SIG-M5 treated with dmso at 0.1 percent for 504 hours (cell line): ENCODE measurements around the gene NR2E1.

ENCODE experiments used
- DNase-seq: peaks from one replicate; lab custom pipeline; 2025; ENCODE audit not compliant: unreplicated experiment; lab: John Stamatoyannopoulos, UW

Gene NR2E1

DNA sequence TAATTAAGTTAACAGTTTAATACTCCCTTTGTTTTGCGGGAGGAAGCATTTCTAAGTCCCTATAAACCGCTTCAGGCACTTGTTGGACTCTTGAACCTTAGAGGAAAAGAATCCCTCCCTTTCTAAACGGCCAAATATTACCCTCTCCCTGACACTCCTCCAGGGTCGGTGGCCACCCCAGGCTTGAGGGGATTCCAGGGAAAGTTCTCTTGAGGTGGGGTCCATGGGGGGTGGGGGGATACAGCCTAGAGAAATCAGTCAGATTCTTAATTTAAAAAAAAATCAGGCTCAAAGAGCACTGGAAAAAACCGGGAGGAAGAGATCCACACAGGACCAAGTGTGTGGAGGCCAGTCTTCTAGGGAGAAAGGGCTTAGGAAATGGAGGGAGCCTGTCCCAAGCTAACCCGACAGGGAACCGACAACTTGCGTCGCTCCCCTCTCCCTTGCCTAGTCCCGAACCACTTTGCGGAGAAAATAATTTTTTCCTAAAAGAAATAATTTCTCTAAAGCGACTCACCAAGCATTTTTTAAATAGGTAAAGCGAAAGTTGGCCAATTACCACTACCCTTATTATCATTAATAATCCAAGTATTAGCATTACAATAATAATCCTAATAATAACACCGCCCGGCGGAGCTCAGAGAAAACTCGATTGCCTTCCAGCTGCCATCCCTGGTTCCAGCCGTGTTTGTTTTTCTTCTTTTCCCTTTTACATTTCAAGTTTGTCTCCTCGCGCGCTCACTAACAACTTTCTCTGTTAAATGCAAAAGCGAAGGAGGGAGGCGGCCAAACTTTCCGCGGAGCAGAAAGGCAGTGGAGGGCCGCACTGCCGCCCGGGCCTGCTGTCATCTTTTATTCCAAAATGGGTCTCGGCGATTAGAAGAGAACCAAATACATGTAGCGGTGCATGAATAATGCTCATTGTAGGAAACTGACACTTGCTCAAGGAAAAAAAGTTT is 4.8 kb downstream of the NR2E1 start:
- DNase-seq = no peak

DNA sequence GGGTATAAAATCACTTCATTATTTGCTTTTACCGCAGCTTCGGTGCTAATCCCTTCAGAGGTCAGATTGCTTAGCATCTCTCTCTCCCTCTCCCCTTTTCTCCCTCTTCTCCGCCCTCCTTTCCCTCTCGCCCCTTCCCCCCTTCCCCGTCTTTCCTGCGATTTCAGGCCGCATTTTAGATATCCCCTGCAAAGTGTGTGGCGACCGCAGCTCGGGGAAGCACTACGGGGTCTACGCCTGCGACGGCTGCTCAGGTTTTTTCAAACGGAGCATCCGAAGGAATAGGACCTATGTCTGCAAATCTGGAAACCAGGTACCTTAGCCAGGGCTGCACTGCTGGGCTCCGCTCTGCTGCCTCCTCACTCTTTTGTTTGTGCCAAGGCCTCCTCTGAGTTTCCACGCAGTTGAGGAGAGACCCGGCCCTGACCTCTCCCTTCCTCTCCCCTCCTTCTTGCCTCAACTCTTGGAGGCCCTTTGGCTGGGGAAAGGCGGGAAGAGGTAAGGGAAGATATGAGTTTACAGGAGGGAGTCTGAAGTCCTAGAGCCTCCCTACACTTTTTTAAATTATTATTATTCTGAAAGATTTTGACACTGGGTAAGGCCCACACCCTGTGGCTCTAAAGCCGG is 5.6 kb downstream of the NR2E1 start:
- no peak for DNase-seq

DNA sequence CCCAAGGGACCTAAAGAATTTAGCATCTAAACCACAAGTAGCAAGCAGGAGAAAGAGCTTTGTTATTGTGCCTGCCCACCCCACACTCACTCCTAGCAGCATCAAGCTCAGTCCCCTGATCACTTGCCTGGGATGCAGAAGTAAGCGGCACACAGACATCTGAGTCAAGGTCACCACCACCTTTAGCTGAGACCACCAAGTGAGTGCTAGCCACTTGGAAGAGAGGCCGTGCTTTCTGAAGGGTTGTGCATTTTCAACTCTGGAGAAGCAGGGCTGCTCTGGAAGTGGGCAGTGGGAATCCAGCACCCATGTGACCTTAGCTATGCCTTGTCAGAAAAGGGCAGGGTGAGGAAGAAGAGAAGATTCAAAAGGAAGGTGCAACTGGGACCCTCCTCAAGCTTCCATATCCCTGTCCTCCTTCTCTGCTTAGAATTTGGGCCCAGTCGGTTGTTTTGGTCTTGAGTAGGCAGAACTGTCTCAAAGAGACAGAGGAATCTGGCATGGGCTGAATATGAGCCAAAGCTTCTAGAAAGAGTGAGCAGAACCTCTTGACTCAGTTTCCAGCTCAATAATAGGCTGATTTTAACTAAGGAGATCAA is 6.2 kb downstream of the NR2E1 start:
- DNase-seq = no peak

DNA sequence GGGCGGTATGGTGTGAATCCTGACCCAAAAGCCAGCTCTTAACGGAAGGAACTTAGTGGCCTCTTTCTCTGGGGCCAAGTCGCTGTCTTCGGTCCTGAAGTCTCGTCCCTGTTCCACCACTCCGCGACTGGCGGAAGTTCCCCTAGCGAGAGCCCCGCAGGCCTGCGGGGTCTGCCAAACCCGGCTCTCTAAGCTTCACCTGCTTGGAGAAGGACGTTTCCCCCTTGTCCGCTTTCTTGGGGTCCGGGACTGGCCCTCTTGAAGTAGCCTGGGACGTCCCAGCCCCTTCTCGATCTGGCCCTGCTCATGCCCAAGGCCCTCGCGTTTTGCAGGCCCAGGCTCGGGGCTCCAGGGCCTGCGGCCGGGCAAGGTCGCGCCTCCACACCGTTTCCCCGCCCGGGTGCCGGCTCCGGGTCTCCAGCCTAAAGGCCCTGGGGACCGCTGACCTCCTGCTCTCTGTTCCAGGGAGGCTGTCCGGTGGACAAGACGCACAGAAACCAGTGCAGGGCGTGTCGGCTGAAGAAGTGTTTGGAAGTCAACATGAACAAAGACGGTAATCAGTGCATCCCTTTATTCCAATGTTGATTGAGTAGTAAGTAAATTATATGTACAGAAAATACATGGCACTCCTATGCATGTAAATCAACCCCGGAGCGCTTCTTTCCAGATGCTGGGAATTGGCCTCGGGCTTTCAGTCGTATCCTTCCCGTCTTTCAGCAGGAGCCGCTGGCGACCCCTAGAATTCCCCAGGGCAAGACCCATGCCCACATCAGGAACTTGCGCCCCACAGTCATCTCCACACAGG is 8.8 kb downstream of the NR2E1 start:
- no peak for DNase-seq

DNA sequence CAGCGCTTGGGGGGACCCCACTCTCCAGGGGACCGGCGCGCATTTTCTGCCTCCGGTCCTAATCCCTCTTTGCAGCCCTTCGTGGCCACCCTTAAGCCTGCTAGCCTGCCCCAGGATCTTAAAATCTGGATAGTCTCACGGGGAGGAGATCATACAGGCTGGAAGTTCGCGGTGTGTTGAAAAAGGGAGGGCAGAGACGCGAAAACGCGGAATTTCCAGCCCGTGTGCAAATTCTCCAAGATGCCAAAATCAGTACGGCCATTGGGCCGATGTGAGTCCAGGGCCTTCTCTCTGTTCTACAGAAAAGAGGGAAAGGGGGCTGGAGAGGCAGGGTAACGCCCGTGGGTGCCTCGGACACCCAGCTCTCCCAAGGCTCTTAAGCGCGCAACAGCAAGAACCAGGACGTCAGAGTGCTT is 9.4 kb downstream of the NR2E1 start:
- DNase-seq = no peak

DNA sequence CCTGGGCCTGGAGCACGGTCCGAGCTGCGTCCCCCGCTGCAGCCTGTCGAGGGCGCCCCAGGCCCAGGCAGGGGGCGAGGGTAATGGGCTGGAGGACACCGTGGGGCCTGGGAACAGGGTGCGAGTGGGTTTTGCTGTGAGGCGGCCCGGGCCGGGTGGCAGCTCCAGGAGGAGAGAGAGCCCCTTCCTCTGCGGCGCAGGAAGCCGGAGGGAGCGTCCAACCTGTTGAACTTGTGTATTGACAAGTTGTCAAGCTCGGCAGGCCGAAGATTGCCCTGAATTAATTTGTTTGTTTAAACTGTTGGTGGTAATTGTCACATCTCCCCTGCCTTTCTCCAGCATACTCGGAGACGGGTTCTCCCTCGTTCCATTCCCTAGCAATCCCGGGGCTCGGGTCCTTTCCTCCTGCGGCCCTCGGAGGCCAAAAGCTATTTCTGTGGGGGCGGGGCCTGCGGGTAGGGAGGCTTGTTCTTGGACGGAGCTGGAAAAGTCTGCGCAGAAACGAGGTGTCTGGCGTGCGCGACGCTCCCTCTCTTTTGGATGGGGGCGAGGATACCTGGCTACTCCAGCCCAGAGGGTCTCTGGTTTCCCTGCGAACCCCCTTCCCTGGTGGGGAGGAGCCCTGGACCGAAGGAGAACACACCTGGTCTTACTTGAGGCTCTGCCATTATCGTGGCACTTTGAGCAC is 9.9 kb downstream of the NR2E1 start:
- DNase-seq = no peak

DNA sequence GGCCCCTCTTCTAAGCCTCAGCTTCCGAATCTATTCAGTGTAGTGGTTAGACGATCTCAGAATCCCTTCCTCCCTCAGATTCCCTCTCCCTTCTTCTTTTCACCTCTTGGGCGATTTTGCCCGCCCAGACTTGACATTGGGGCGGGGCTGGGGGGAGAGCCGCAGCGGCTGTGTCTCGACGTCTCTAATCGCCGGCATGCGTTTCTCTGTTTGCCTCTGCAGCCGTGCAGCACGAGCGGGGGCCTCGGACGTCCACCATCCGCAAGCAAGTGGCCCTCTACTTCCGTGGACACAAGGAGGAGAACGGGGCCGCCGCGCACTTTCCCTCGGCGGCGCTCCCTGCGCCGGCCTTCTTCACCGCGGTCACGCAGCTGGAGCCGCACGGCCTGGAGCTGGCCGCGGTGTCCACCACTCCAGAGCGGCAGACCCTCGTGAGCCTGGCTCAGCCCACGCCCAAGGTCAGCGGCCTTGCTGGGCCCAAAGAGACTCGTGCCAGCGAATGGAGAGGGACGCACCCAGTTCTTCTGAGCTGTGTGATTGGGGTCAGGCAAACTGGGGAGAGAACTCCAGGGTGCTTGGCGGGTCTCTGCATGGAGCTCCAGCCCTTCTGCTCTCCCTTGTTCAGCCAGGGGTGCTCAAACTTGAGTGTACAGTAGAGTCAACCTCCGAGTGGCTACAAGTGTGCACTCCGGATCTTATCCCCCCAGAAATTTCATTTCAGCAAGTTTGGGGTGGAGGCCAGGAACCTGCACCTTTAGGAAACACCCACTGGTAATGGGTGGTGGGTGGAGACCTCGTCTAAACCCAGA is 10.7 kb downstream of the NR2E1 start:
- DNase-seq = no peak

DNA sequence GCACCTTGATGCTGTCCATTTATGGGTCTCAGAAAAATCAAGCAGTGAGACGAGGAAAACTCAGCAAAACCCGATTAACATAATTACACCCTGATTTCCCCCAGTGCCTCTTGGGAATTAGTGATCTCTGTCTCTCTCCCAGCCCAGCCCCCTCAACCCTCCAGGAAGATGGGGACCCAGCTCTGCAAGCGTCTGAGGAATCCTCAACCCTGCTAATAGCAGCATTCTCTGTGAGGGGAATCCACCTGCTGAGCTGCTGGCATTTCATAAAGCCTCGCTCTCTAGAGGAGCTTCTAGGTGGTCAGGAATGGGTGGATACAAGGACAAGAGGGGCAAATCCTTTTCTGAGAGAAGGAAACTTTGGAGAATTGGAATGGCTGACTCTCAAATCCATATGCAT is 13.9 kb downstream of the NR2E1 start:
- DNase-seq = no peak

DNA sequence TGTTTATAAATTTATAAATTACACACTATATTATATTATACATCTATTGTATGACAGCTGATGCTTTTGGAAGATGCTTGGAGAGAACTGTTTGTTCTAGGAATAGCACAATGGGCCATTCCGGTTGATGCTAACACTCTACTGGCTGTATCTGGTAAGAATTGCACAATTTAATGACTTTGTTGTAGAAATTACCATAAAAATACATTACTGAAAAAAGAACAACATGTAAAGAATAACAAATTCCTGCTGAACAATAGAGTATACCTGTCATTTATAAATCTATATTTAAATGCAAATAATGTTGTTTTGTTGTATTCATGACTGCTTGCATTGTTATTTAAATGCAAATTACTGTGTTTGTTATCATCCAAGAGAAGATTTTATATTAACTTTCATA is 14.4 kb downstream of the NR2E1 start:
- no peak for DNase-seq

DNA sequence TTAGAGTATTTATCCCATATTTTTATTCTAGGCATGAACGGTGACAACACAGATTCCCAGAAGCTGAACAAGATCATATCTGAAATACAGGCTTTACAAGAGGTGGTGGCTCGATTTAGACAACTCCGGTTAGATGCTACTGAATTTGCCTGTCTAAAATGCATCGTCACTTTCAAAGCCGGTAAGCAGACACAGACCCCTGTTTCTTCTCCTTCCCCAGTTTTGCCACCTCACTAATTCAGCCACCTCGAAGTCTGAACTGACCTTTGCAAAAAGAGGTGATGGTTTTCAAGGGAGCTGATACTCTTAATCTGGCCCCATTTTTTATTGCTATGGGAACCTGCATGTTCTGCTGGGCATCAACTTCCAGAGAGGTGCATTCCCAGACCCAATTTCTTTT is 15.0 kb downstream of the NR2E1 start:
- no peak for DNase-seq

DNA sequence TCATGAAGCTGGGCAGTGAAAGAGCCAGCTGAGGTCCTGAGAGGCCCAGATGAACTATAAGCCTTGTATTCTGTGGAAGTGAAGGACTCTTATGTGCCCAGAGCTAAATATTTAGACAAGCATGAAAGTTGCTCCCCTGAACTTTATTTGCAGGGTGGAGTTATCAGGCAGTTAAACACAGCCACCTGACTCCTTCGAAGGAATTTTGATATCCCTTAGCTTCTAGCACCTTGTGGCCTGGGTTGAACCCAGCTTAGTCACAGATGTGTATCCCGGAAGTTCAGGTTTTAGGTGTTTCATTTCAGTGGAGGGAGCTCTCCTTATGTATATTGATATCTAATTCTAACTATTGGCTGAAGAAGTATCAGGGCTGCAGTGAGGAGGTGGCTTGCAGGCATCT is 20.4 kb downstream of the NR2E1 start:
- DNase-seq = no peak

DNA sequence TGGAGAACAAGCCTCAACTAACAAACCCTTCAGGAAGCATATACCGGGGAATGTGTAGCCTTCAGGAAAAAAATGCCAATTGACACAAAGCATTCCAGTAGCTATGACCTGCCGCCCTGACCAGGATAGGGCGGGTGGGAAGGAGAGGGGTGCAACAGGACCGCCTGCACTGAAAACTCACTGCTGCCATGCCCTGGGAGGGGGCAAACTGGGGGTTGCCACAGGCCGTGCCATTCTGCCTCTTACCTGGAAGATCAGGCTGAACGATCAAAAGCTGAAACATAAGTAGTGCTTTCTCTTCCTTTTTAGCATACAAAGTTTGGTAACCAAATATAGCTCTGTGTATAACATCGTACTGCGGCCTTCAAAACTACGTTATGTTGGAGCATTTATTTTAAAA is 21.7 kb downstream of the NR2E1 start:
- DNase-seq = no peak

DNA sequence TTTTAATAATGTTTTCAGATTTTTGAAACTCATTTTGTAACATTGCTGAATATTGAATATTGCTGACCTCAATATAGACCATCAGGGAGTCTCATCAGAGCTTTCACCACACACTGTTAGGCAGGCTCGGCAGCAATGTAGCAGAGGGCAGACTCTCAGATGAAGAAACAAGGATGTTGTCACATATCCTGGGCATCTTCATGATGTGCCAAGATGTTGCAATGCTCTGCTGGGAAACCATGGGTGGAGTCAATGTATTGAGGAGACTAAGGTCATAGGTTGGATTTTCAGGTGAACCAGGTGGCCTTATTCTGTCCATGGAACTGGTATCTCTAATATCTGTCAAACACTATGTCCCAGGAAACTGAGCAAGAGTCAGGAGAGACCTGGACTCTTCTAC is 27.3 kb downstream of the NR2E1 start:
- DNase-seq = peak; percentile 26

DNA sequence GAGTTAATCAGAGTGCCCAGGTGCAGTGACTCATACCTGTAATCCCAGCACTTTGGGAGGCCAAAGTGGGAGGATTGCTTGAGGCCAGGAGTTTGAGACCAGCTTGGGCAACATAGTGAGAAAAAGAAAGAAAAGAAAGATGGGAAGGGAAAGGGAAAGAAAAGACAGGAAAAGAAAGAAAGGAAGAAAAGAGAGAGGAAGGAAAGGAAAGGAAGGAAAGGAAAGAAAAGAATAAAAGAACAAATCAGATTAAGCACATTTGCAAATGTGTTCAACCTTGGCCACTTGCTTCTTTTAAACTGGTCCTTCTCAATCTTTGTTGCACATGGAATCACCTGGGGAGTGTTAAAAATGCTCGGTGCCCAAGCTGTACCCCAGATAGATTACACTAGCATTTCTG is 28.0 kb downstream of the NR2E1 start:
- DNase-seq = no peak

DNA sequence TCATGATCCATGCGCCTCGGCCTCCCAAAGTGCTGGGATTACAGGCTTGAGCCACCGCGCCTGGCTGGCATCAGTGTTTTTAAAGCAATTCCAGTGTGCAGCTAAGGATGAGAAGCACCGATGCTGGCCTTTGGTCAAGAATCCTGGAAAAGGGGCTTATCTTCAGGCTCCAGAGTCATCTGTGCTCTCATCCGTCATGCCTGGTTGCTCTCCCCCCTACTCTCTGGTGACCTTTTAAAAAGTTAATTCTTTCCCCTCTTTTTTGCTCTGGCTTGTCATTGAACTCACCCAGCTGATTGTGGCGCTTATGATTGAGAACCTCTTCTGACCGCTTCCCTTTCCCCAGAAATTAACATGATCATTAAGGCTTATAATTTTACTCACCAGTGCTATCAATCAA is 28.7 kb downstream of the NR2E1 start:
- no peak for DNase-seq

DNA sequence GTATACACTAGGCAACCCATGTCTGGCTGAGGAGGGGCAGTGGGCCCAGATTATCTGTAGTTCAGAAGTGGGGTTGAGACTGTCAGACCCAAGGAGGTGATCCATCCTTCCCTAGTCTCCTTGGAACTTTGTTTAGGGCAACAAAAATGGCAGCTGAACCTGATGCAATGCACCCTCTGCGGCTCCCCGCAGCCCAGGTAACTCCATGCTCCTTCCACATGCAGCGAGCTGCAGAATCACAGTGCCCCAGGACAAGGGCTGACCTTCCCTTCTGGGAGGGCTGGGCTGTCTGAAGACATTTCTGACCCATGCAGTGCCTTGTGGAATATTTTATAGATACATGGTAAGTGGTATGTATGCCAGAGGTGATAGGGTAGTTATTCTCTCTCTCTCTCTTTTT is 29.4 kb downstream of the NR2E1 start:
- no peak for DNase-seq

DNA sequence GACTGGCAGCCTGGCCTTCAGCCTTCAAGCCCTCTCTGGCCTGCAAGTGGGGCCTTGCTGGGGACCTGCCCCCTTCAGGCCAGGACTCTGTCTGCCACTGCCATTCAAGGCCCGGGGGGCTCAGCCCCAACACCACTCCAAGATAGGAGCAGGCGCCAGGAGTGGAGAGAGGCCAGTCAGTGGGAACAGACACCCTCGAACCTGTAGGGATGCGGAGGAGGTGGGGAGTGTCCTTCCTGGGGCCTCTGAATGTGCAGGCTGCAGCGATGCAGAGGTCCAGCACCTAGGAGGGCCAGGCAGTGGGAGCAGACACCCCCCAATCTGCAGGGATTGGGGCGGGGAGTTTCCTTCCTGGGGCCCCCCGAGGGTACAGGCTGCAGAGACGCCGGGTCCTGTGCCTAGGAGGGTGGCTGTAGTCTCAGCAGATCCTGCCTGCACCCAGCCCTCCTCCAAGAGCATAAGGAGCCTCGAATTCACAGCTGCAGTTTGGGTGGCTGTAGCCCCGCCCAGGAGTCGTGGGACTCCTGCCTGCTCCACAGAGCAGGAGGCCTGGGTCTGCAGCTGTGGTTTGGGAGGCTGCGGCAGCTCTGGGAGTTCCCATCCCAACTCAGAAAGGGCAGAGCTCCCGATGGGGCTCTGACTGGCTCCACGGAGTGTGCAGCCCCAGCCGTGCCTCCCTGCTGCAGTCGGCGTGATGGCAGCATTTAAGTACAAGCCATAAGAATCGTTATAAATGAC is 33.1 kb downstream of the NR2E1 start:
- no peak for DNase-seq

DNA sequence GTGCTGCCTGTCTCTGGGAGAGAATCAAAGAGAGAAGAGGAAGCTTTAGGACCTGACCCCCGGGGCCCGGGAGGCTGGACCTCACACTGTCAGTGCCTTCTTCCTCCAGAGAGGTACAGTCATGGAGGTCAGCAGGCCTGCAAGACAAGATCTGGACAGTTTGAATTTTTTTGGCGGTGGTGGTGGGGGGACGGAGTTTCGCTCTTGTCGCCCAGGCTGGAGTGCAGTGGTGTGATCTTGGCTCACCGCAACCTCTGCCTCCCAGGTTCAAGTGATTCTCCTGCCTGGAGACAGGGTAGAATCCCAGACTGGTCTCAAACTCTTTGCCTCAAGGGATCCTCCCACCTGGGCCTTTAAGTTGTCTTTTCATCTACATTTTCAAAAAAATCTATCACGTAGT is 34.4 kb downstream of the NR2E1 start:
- DNase-seq = no peak

DNA sequence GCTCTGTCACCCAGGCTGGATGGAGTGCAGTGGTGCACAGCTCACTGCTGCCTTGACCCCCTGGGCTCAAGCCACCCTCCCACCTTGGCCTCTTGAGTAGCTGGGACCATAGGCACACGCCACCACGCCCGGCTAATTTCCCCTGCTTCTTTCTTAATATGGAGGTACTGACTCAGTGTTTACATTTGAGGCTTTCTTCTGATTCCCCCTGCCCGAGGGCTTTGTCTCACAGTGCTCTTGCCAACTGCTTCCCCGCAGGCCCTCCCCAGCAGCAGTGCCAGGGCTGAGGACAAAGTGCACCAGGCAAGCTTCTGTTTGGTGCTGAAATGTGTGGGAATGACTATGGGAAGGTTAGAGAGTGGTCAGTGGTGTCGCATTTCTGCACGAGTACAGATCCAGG is 34.8 kb downstream of the NR2E1 start:
- no peak for DNase-seq
